ENCODE data around the gene LRRC14B.

The LRRC14B gene

GRCh38 chr5:176296-176823, 14.9 kb upstream of the LRRC14B start:
- no peak for DNase-seq

- no peak for DNase-seq
These were observed 13.2 kb upstream of the LRRC14B start for GRCh38 chr5:178110-178509.

- no peak for DNase-seq
These were observed 11.9 kb upstream of the LRRC14B start for GRCh38 chr5:179401-179800.

DNA sequence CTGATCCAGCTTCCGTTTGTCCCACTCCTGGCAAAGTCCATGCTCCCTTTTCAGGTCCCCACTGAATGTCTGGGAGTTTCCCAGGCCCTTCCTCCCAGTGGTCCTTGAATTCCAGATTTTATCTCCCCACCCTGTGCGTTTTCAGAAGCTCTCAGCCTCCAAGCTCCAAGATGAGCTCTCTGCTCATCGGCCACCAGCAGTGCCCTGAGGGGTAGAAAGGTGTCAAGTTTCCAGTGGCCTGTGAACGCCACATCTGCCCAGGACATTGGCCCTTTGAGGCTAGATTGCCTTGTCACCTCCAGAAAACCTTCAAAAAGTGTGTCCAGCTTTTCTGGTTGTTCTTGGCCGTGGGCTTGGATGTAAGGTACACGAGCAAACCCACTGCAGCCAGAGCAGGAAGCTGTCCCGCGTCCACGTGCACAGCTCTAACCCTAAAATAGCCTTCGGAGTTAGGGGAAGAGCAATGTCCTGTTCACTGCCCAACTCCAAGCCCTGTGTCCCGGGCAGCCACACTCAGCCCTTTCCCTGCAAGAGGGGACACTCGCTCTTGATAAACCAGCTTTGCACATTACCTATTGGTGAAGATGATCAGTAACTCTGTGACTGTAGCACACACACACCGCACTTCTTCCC, 10.9 kb upstream of the LRRC14B start:
- DNase-seq: no peak

DNA sequence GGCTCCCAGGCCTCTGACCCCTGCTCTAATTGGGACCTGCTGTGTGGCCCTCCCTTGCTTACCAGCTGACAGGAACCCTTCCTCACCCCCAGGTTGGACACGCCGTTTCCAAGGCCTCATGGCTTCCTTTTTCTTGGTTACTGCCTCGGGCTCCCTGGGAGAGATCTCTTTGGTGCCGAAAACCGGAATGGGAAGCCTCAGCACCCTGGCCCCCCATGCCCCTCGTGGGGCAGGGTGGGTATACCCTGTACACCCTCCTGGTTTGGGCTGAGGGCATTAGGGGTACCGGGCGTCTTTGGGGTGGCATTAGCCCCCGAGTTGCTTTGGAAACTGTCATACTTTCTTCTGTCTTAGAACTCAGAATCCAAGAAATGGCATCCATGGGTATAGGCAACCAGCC, 10.1 kb upstream of the LRRC14B start:
- DNase-seq: no peak

DNA sequence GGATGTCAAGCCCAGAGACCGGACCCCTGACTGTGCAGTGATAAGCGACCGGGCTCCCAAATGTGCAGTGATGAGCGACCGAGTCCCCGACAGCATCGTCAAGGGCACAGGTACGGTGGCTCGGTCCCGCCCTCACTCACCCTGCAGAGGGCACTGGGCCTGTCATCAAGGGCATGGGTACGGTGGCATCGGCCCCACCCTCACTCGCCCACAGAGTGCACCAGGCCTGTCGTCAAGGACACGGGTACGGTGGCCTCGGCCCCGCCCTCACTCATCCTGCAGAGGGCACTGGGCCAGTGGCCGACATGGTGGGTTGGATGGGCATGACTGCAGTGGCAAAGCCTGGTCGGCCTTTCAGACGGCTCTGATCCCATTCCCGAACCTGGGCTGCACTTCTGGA, 9.7 kb upstream of the LRRC14B start:
- no peak for DNase-seq

- DNase-seq: no peak
These were observed 9.2 kb upstream of the LRRC14B start for GRCh38 chr5:182126-182525.

- no peak for DNase-seq
These were observed 6.8 kb upstream of the LRRC14B start for GRCh38 chr5:184471-184870.

DNA sequence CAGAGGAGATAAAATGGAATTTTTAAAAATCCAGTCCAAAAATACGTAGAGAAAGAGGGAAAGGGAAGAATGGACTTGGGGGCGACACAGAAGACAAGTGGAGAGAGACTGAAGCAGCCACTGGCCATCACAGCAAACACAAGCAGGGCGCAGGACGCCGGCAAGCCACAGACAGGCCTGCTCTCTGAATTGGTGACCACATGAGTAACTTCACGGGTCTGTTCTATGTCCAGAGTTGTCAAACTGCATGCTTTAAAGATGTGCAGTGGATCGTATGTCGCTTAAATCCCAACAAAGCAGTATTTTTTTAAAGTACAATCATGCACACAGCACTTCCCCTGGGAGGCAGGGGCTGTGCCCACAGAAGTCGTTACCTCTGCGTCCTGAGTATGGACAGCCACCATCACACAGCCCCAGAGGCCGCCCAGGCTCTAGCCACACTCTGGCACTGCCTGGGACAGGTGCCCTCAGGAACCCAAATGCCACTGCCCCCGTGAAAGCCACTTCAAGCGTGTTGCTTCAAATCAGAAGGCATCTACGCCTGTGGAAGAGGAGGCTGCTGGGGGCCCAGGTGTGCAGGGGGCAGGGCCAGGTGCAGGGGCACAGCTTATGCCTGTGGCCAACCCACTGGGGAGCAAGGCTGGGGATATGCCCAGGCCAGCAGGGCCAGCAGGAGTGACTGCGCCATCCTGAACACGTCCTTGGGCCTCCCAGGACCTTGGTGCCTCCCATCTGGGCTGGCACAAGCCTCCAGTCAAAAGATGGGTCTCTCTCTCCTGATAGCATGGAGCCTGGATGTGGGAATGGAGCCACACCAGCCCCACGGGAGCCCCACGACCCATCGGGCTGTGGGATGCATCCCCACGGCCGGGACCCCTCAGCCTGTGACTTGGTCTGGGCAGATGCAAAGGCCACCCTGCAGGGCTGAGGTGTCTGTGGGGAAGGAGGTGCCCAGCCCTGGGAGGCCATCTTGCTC, 5.9 kb upstream of the LRRC14B start:
- no peak for DNase-seq

DNA sequence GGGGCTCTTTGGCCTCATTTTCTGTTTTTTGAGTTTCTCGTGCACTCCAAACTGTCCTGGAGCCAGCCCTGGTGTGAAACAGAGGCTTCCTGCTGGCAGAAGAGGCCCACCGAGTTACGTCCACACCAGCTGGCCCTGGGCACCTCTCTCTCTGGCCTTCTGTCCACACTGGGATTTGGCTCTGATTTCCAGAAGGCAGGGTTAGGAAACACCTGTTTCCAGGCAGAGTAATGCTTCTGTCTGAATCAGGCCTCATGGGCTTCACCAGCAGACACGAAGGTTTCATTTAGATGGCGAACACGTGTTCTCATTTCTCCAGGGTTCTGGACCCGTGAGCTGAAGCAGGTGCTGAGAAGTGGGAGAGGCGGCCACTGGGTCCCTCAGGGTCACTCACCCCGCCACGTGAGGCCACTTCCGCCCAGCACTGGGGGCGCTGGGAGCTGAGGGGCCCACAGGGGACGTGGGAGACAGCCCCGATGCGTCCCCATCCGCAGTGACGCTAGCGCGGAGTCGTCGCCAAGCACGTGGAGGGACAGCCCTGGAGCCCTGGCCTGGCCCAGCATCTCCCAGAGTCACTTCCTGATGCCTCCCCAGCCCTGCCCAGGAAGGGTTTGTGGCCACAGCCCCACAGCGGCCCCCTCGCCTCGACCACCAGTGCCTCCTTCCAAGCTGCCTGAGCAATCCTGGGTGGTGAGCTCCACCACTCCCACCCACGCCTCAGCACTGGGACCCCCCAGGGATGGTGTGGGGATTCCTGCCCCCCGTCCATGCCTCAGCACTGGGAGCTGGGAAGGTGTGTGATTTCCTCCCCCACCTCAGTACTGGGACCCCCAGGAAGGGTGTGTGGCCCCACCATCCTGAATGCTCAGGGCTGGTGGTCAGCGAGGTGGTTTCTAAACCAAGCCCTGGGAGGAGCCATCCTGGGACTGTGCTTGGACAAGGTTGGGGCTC, 4.9 kb upstream of the LRRC14B start:
- no peak for DNase-seq

GRCh38 chr5:187042-187431, 4.3 kb upstream of the LRRC14B start:
- no peak for DNase-seq

DNA sequence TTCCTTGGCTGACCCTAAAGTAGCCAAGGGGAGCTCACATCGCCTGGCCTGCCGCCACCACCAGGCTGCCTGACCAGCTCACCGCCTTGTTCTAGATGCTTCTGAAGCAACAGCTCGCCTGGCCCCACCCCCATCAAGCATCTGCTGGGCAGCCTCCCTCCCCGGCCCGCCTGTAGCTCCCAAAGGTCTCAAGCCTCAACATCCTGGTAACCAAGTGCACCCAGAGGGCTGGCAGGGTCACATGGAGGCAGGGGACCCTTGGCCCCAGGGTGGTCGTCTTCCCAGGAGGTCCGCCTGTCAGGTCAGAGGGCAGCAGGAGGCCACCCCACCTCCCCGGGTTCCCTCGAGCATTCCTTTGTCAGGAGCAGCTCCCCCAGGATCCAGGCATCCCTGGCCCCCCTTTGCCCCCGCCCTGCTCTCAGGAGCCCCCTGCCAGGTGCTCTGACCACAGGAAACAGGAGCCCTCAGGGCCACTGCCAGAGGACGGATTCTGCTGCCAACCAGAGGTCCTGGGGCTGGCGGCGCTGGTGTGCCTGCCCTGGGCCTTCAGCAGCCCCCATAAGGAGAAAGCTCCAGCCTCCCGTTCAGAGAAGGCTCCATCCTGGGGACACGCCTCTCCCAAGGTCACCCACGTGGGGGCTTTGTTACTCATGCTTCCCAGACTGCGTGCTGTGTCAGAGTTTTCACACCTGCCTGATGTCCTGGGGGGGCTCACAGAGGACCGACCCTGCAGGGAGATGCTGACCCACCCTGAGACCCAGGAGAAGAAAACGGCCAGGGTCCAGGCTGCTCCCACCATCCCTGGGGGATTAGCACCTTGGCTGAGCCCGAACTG, 3.5 kb upstream of the LRRC14B start:
- DNase-seq: no peak

DNA sequence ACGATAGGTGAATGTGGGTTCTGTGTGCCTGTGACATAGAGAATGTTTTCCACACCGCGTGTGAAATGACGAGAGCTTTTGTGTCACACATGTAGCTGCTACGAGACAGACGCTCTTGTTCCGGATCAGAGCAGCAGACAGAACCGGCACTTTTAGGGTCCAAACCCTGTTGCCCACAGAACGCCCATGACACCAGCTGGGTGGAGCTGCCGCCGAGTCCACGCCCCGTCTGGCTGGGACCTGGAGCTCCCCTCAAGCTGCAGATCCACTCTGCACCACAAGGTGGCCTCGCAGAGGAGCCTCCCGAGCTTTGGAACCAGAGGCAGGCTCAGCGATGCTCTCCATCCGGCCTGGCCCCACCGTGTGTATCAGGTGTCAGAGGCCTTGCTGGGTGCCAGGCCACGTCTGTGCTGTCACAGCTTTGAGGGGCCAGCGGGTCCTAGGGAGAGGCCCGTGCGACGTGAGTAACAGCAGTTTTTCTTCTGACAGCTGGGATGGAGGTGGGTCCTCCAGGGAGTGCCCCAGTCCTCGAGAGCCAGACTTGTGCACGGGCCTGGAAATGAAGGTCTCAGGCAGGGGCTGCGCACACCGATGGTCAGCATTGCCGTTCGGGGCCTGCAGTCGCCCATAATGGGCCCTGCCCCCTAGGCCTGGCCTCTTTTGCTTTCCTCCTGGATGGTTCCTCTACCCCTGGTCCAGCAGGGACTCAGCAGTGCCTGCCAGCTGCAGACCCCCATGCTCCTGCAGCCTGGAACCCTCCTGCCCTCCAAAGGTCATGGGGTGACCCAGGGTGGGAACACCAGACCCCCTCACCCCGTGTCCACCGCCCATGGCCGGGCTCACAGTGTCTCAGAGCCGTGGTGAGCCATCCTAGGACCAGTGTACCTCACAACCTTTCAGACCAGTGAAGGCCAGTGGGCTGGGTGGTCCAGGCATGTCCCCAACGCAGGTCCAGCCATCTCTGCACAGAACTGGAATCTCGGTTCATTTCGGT, 2.5 kb upstream of the LRRC14B start:
- peak; percentile 80 for DNase-seq

DNA sequence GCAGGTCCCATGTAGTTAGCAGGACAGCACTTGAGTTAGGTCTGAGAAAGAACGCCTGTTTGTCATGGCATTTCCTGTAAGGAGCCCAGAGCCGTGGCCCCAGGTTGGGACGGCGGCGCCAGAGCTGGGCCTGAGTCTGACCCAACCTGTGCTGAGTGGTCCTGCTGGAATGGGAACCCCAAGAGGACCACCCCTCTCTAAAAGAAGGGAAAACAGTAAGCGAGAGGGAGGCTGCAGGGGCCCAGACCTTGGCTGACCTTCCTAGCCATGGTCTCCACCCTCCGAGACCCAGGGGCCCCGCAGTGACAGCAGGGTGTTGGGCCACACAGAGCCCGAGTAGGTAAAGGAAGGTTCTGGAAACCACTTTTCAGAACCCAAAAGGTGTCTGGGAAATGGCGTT, 1.8 kb upstream of the LRRC14B start:
- no peak for DNase-seq

GRCh38 chr5:189976-190365, 1.3 kb upstream of the LRRC14B start:
- DNase-seq: no peak

DNA sequence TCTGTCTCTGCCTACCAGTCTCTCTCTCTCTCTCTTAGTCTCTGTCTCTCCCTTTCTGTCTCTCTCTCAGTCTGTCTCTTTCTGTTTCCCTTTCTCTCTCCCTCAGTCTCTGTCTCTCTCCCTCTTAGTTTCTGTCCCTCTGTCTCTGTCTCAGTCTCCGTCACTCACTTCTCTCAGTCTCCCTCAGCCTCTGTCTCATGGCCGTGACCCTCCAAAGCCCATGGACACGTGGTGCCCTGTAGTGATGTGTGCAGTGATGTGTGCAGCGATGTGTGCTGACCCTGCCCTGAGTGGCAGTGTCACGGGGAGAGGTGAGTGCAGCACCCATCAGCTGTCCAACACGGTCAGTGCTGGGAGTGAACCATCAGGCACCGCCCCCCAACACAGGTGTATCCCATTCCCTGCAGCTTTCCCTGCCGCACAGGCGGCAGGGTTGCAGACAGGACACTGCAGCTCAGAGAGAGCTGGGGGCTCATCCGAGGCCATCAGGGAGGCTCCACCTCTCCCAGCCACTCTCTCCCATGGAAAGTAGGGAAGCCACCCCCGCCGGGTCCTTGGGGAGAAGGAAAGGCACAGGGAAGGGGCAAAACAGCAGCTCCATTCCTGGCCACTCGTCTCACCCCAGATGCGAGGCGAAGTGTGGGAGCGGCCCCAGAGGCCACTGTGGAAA, 794 bp upstream of the LRRC14B start:
- no peak for DNase-seq

- no peak for DNase-seq
These were observed 825 bp downstream of the LRRC14B start for GRCh38 chr5:191949-192690.

DNA sequence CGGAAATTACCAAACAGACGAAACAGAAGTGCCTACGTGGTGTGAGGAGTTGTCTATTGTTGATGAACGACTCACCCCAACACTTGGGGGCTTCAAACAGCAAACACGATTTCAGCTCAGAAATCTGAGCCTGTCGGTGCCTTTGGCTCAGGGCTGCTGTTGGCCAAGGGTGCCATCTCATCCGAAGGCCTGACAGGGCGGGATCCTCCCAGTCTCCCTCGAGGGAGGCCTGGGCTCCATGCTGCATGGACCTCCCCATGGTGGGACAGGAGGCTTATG, 1.3 kb downstream of the LRRC14B start:
- no peak for DNase-seq
